NCI-H1105 treated with DMSO at 0.1 percent for 48 hours (cell line): ENCODE results near the gene APBA3.
A peak's percentile ranks its signal among the peaks of the same experiment; 100 is the strongest.

ENCODE experiments used
- DNase-seq: peaks from one replicate; lab custom pipeline; 2025; lab: John Stamatoyannopoulos, UW

APBA3 gene

GRCh38 chr19:3719868-3720267 is 41.6 kb downstream of the APBA3 start:
- no peak for DNase-seq

- DNase-seq: no peak
These were observed 45.3 kb downstream of the APBA3 start for GRCh38 chr19:3716147-3716668.

GRCh38 chr19:3712663-3713611 is 48.6 kb downstream of the APBA3 start:
- DNase-seq: no peak

- peak; percentile 42 for DNase-seq
These were observed 51.2 kb downstream of the APBA3 start for GRCh38 chr19:3710265-3710812.

GRCh38 chr19:3708207-3708931 is 53.1 kb downstream of the APBA3 start, which contains the start of gene TJP3:
TJP3 (plus strand) TSS chr19:3708384; CDS start chr19:3728433, 20,049 bp downstream.
- DNase-seq: peak; percentile 59

- no peak for DNase-seq
These were observed 53.7 kb downstream of the APBA3 start for GRCh38 chr19:3707868-3708206.

GRCh38 chr19:3701200-3701599 is 60.3 kb downstream of the APBA3 start:
- DNase-seq: no peak
